Chondrocyte (in vitro differentiated cells): ENCODE measurements around the gene CPXM2. TPM values are rescaled to one million over a fixed set of nuclear protein-coding genes. Genes with fewer than 3 reads are reported as not detected.

Experiments
- DNase-seq: peaks from one replicate; pipeline ENCODE4 v3.0.0; 2021; ENCODE audit warnings: mixed read lengths, low spot score
- H3K27ac Mint-ChIP-seq: one replicate; pipeline ENCODE4 v1.8.0; 2021; ENCODE audit warnings: mild to moderate bottlenecking, moderate library complexity, mixed read lengths; ENCODE audit not compliant: unreplicated experiment
- H3K27me3 Mint-ChIP-seq: 2 replicates; pipeline ENCODE4 v1.8.0; 2021; ENCODE audit warnings: low read depth, mixed read lengths
- H3K36me3 Mint-ChIP-seq: 2 replicates; pipeline ENCODE4 v1.8.0; 2021; ENCODE audit warnings: low read depth, mixed read lengths
- H3K4me1 Mint-ChIP-seq: 2 replicates; pipeline ENCODE4 v1.8.0; 2021; ENCODE audit warnings: low read depth, mild to moderate bottlenecking, mixed read lengths
- H3K4me3 Mint-ChIP-seq: one replicate; pipeline ENCODE4 v1.8.0; 2021; ENCODE audit warnings: mild to moderate bottlenecking, moderate library complexity, mixed read lengths; ENCODE audit not compliant: unreplicated experiment
- H3K9me3 Mint-ChIP-seq: 2 replicates; pipeline ENCODE4 v1.8.0; 2021; ENCODE audit warnings: low read depth, mixed read lengths
- CTCF ChIP-seq: fragments of 200-600 bp; sonication (generic); IDR thresholded peaks from 2 replicates; pipeline ENCODE4 v1.5.0; 2021; ENCODE audit warnings: antibody characterized with exemption, mild to moderate bottlenecking, moderate library complexity
- total RNA-seq: library from RNA; stranded (reverse); gene quantifications from 3 replicates; pipeline ENCODE4 v1.2.1, GENCODE V29; 2021

Gene CPXM2
- total RNA-seq, 1 donor from 2014 or later, result not detected

GRCh38 chr10:123897146-123897545 is 5.5 kb upstream of the CPXM2 start:
- Mint-ChIP-seq H3K27ac (no peak overlapping the region), H3K4me1 (no peaks in the 10 kb centered on the region), H3K4me3 (no peak overlapping the region), H3K9me3 (peaks cover 16% of the 10 kb centered on the region), H3K27me3 (peaks cover 22% of the 10 kb centered on the region), H3K36me3 (peaks cover 2% of the 10 kb centered on the region)
- TF ChIP-seq CTCF, result no peak
- no peak for DNase-seq

- peaks cover 2% of the 10 kb centered on the region for H3K36me3 Mint-ChIP-seq
- no peak for DNase-seq
- no peaks in the 10 kb centered on the region for H3K4me1 Mint-ChIP-seq
- H3K27ac Mint-ChIP-seq, result no peak overlapping the region
- TF ChIP-seq CTCF, result no peak
- no peak overlapping the region for H3K4me3 Mint-ChIP-seq
- H3K27me3 Mint-ChIP-seq, result peaks cover 26% of the 10 kb centered on the region
- peaks cover 16% of the 10 kb centered on the region for H3K9me3 Mint-ChIP-seq
These were observed 4.8 kb upstream of the CPXM2 start for GRCh38 chr10:123896246-123896927.

- Mint-ChIP-seq H3K4me1 (no peaks in the 10 kb centered on the region), H3K27ac (no peak overlapping the region), H3K4me3 (no peak overlapping the region), H3K36me3 (no peaks in the 10 kb centered on the region), H3K27me3 (peaks cover 48% of the 10 kb centered on the region), H3K9me3 (no peaks in the 10 kb centered on the region)
- no peak for TF ChIP-seq CTCF
- no peak for DNase-seq
These were observed 2.0 kb upstream of the CPXM2 start for GRCh38 chr10:123893651-123894050.

- H3K27ac Mint-ChIP-seq, result no peak overlapping the region
- peaks cover 58% of the 10 kb centered on the region for H3K27me3 Mint-ChIP-seq
- no peaks in the 10 kb centered on the region for H3K9me3 Mint-ChIP-seq
- no peaks in the 10 kb centered on the region for H3K4me1 Mint-ChIP-seq
- DNase-seq, result peak; percentile 39
- no peak for TF ChIP-seq CTCF
- no peak overlapping the region for H3K4me3 Mint-ChIP-seq
- no peaks in the 10 kb centered on the region for H3K36me3 Mint-ChIP-seq
These were observed 857 bp downstream of the CPXM2 start for GRCh38 chr10:123890756-123891143.

- no peak for TF ChIP-seq CTCF
- Mint-ChIP-seq H3K4me1 (no peaks in the 10 kb centered on the region), H3K36me3 (no peaks in the 10 kb centered on the region), H3K9me3 (no peaks in the 10 kb centered on the region), H3K27ac (no peak overlapping the region), H3K27me3 (peaks cover 58% of the 10 kb centered on the region), H3K4me3 (no peak overlapping the region)
- DNase-seq, result peak; percentile 55
These were observed 1.4 kb downstream of the CPXM2 start for GRCh38 chr10:123890226-123890625.
